K562 (cell line): ENCODE results near the gene CCDC47. TPM values are rescaled to one million over a fixed set of nuclear protein-coding genes. Genes with fewer than 3 reads are reported as not detected.
A peak's percentile ranks its signal among the peaks of the same experiment; 100 is the strongest.

Experiments
- ATAC-seq: fragments of 200-7000 bp; cut with Tn5 transposase; 3 replicates; pipeline ENCODE4 v1.9.1; 2020; ENCODE audit warnings: moderate library complexity
- BruUV-seq: library from RNA; stranded (reverse); fragments of 400-500 nt; replicated peaks from 2 replicates; lab custom pipeline; 2021; lab: Mats Ljungman, UMichigan
- CTCF ChIA-PET: fragments of 300-600 bp; formaldehyde crosslinking; extraction: SDS; loops from one replicate; lab custom pipeline; 2021; ENCODE audit warnings: low intra/inter-chr PET ratio; lab: Yijun Ruan, JAX
- POLR2A ChIA-PET: fragments of 300-600, 350-650 bp; sonication (Branson Sonifier 250); formaldehyde crosslinking; extraction: SDS; loops from one replicate; lab custom pipeline; 2021; ENCODE audit warnings: antibody characterized with exemption, inconsistent platforms; lab: Yijun Ruan, JAX
- DNase-seq, 4 experiments: peaks; one replicate each; pipeline versions ENCODE4 v3.0.0 to v3.0.0-alpha.2; 2011 to 2018; ENCODE audit warnings: low spot score in 3 of 4, mixed read lengths in 3 of 4; ENCODE audit errors: extremely low read depth in 1 of 4
- FAIRE-seq: peaks from 2 replicates; lab custom pipeline; 2011; peaks lifted over from hg19 to GRCh38; lab: Jason Lieb, UNC
- H2AFZ ChIP-seq: 2 replicates; pipeline ENCODE4 v1.6.0; 2011; ENCODE audit warnings: low read depth, low read length, control low read depth, inconsistent platforms
- H3K27ac ChIP-seq: fragments of 200-600 bp; 3 replicates; pipeline ENCODE4 v1.8.0; 2011; ENCODE audit warnings: low read depth, mild to moderate bottlenecking, control low read depth, inconsistent platforms, low read length, moderate library complexity, mixed read lengths; ENCODE audit errors: extremely low read depth
- H3K27me3 ChIP-seq, 2 experiments: fragments of 300-600 bp in 1 of 2; 2 replicates in 1 of 2; 3 replicates in 1 of 2; pipeline versions ENCODE4 v1.6.0 to v1.8.0; 2011; ENCODE audit warnings: inconsistent platforms in 2 of 2, low read length in 2 of 2, mild to moderate bottlenecking in 1 of 2, mixed read lengths in 1 of 2, moderate library complexity in 1 of 2; ENCODE audit not compliant: control insufficient read depth in 2 of 2, insufficient read depth in 2 of 2
- H3K36me3 ChIP-seq: fragments of 300-600 bp; 3 replicates; pipeline ENCODE4 v1.8.0; 2011; ENCODE audit warnings: mild to moderate bottlenecking, low read length, inconsistent platforms; ENCODE audit not compliant: control insufficient read depth, insufficient read depth
- H3K4me1 ChIP-seq, 2 experiments: fragments of 200-600 bp in 1 of 2; replicated peaks in 1 of 2; 2 replicates in 1 of 2; 3 replicates in 1 of 2; pipeline versions ENCODE4 v1.5.1 to v1.8.0; 2011; ENCODE audit warnings: inconsistent platforms in 2 of 2, low read length in 2 of 2, mild to moderate bottlenecking in 1 of 2, mixed read lengths in 1 of 2, moderate library complexity in 1 of 2; ENCODE audit not compliant: control insufficient read depth in 2 of 2, insufficient read depth in 2 of 2
- H3K4me2 ChIP-seq: 2 replicates; pipeline ENCODE4 v1.6.1; 2011; ENCODE audit warnings: low read length, control low read depth, inconsistent platforms, mixed read lengths; ENCODE audit not compliant: insufficient read depth
- H3K4me3 ChIP-seq: fragments of 200-600 bp; sonication (generic), shearing (Covaris generic); 2 replicates; pipeline ENCODE4 v1.5.1; 2016; ENCODE audit warnings: control low read depth, inconsistent platforms
- H3K79me2 ChIP-seq: fragments of 200-600 bp; 3 replicates; pipeline ENCODE4 v1.8.0; 2011; ENCODE audit warnings: low read length, inconsistent platforms; ENCODE audit not compliant: control insufficient read depth, insufficient read depth
- H3K9ac ChIP-seq, 2 experiments: 2 replicates each; pipeline versions ENCODE4 v1.6.0 to v1.6.1; 2011; ENCODE audit warnings: low read depth in 2 of 2, low read length in 2 of 2, control low read depth in 1 of 2, inconsistent platforms in 1 of 2, mild to moderate bottlenecking in 1 of 2, mixed read lengths in 1 of 2; ENCODE audit not compliant: insufficient read depth in 1 of 2
- H3K9me1 ChIP-seq: one replicate; pipeline ENCODE4 v1.6.0; 2011; ENCODE audit warnings: inconsistent platforms, mild to moderate bottlenecking, low read length, moderate library complexity; ENCODE audit not compliant: control insufficient read depth, insufficient read depth
- H3K9me3 ChIP-seq: replicated peaks from 2 replicates; pipeline ENCODE4 v1.5.1; 2011; ENCODE audit warnings: low read depth, low read length, inconsistent platforms; ENCODE audit not compliant: control insufficient read depth, insufficient read depth
- H4K20me1 ChIP-seq: replicated peaks from 2 replicates; pipeline ENCODE4 v1.6.1; 2011; ENCODE audit warnings: low read length, inconsistent platforms, mixed read lengths; ENCODE audit not compliant: control insufficient read depth, insufficient read depth
- CBFA2T3 ChIP-seq: fragments of 450-650 bp; IDR thresholded peaks from 2 replicates; pipeline ENCODE4 v1.6.1; 2017
- HMG20A ChIP-seq: fragments of 450-650 bp; formaldehyde crosslinking; conservative IDR thresholded peaks from 2 replicates; pipeline ENCODE4 v1.4.0; 2020; ENCODE audit warnings: mild to moderate bottlenecking, mixed read lengths
- KAT7 ChIP-seq: sonication (generic); formaldehyde crosslinking; IDR thresholded peaks from 2 replicates; pipeline ENCODE4 v1.8.0; 2022; ENCODE audit warnings: missing genetic modification reagents, mild to moderate bottlenecking, borderline replicate concordance
- PCBP1 ChIP-seq: fragments of 200-400 bp; formaldehyde crosslinking; IDR thresholded peaks from 2 replicates; pipeline ENCODE4 v1.6.1; 2018; ENCODE audit warnings: mild to moderate bottlenecking, low read depth, low read length; ENCODE audit not compliant: poor library complexity, severe bottlenecking
- SAFB2 ChIP-seq: fragments of 200-400 bp; formaldehyde crosslinking; IDR thresholded peaks from 2 replicates; pipeline ENCODE4 v1.6.1; 2018; ENCODE audit warnings: borderline replicate concordance, low read length, low read depth, moderate library complexity; ENCODE audit not compliant: severe bottlenecking
- SUPT5H ChIP-seq: fragments of 450-650 bp; IDR thresholded peaks from 2 replicates; pipeline ENCODE4 v1.6.1; 2016
- TRIM24 ChIP-seq, 2 experiments: fragments of 450-650 bp; IDR thresholded peaks; 2 replicates each; pipeline ENCODE4 v1.6.1; 2016
- U2AF2 ChIP-seq: fragments of 200-400 bp; formaldehyde crosslinking; optimal IDR thresholded peaks from 2 replicates; pipeline ENCODE3; 2017; ENCODE audit warnings: low read depth, mild to moderate bottlenecking, low read length
- ZNF134 ChIP-seq: fragments of 250-450 bp; sonication (Bioruptor Pico); conservative IDR thresholded peaks from 2 replicates; pipeline ENCODE4 v1.4.0; 2020
- ZNF354B ChIP-seq: fragments of 250-450 bp; sonication (Bioruptor Pico); IDR thresholded peaks from 2 replicates; pipeline ENCODE4 v1.4.0; 2020
- ZNF717 ChIP-seq: fragments of 250-450 bp; sonication (Bioruptor Pico); IDR thresholded peaks from 2 replicates; pipeline ENCODE4 v1.5.0; 2021
- ZNF76 ChIP-seq: fragments of 250-450 bp; sonication (Bioruptor Pico); IDR thresholded peaks from 2 replicates; pipeline ENCODE4 v1.4.0; 2020; ENCODE audit warnings: mild to moderate bottlenecking, moderate library complexity, borderline replicate concordance
- WGBS: fragments of 100-300 bp; shearing (Covaris generic); methylation state at CpG from one replicate; pipeline ENCODE4 v1.1.6; 2016; ENCODE audit warnings: low coverage, mixed read lengths; ENCODE audit not compliant: insufficient coverage; ENCODE audit errors: missing lambda C conversion rate; 5-methylcytosine and 5-hydroxymethylcytosine counted together
- in situ Hi-C: fragments of 300-500 bp; cut with MboI; formaldehyde crosslinking; loops from 4 replicates; pipeline ENCODE4 v1.15.0; 2018; ENCODE audit warnings: inconsistent platforms, mixed read lengths
- intact Hi-C: fragments of 100-400 bp; cut with micrococcal nuclease; formaldehyde crosslinking; loops from 2 replicates; pipeline ENCODE4 v1.14.2; 2022
- polyA plus RNA-seq, 8 experiments: library from polyadenylated mRNA; depleted of rRNA in 4 of 8; stranded (reverse) in 5 of 8; unstranded in 3 of 8; fragments of >200 nt; fragmentation: Nextera tagmentation in 2 of 8; fragmentation: Illumina TruSeq in 1 of 8; extraction: Ambion mirVana in 2 of 8; extraction: Trizol in 1 of 8; gene quantifications; 2 replicates each; pipeline versions ENCODE4 v1.2.1 to v1.2.3, GENCODE V29; 2011 to 2014; ENCODE audit warnings: inconsistent platforms in 1 of 8, missing spikeins in 1 of 8
- total RNA-seq, 7 experiments: library from RNA; depleted of rRNA in 6 of 7; stranded (reverse); fragments of >200 nt in 6 of 7; fragmentation: Illumina TruSeq in 2 of 7; extraction: Trizol in 2 of 7; gene quantifications; 2 replicates each; pipeline versions ENCODE4 v1.2.1 to v1.2.3, GENCODE V29; 2011 to 2021; ENCODE audit warnings: low replicate concordance in 1 of 7
- TF ChIP-seq, protein P1 (sequence below): fragments of 250-450 bp; sonication (Bioruptor Pico); IDR thresholded peaks from 2 replicates; pipeline ENCODE4 v1.9.0; 2021; ENCODE audit warnings: mild to moderate bottlenecking, inconsistent platforms
- TF ChIP-seq, protein P2 (sequence below): fragments of 250-450 bp; sonication (Bioruptor Pico); IDR thresholded peaks from 2 replicates; pipeline ENCODE4 v1.8.0; 2021; ENCODE audit warnings: borderline replicate concordance, mild to moderate bottlenecking, moderate library complexity; ENCODE audit not compliant: poor library complexity, severe bottlenecking

The CCDC47 gene
- total and polyA plus RNA-seq, 9 of the 15 experiments (the other 6 are each of a cell fraction or from before 2014, with no cell fraction given), result 15.5 to 162 (median 122) TPM

DNA sequence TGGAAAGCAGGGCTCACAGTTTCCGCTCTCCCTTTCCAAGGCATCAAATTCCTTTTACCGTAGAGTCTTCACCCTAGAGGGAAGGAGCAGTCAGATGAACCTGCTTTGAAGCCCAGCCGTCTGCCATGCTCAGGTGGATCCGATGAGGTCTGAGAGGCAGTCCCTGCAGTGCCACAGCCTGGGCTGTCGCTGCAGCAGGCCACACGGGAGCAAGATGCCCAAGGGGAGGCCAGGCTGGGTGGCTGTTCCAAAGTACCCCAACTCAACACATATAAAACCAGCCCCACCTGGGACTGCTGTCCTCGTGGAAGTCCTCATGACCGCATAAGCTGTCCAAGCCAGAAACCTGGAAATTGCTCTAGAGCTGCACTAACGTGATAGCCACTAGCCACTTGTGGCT lies 68.6 kb downstream of the CCDC47 start:
- H3K27ac ChIP-seq, result no peak overlapping the region
- H2AFZ ChIP-seq, result no peak overlapping the region
- intact Hi-C loops (no loop called here), in situ Hi-C loops (no loop called here)
- TF ChIP-seq, protein P1, sequence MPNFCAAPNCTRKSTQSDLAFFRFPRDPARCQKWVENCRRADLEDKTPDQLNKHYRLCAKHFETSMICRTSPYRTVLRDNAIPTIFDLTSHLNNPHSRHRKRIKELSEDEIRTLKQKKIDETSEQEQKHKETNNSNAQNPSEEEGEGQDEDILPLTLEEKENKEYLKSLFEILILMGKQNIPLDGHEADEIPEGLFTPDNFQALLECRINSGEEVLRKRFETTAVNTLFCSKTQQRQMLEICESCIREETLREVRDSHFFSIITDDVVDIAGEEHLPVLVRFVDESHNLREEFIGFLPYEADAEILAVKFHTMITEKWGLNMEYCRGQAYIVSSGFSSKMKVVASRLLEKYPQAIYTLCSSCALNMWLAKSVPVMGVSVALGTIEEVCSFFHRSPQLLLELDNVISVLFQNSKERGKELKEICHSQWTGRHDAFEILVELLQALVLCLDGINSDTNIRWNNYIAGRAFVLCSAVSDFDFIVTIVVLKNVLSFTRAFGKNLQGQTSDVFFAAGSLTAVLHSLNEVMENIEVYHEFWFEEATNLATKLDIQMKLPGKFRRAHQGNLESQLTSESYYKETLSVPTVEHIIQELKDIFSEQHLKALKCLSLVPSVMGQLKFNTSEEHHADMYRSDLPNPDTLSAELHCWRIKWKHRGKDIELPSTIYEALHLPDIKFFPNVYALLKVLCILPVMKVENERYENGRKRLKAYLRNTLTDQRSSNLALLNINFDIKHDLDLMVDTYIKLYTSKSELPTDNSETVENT (CRISPR knock-in tag), result no peak
- no peak for TF ChIP-seq KAT7 (CRISPR knock-in tag)
- no peak for TF ChIP-seq SUPT5H
- no peak for TF ChIP-seq U2AF2
- TF ChIP-seq, protein P2, sequence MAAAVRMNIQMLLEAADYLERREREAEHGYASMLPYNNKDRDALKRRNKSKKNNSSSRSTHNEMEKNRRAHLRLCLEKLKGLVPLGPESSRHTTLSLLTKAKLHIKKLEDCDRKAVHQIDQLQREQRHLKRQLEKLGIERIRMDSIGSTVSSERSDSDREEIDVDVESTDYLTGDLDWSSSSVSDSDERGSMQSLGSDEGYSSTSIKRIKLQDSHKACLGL (CRISPR knock-in tag), result no peak
- TF ChIP-seq PCBP1, result no peak
- TF ChIP-seq TRIM24 (IDR thresholded peaks at IDR 0.05), result no peak
- no peak for TF ChIP-seq SAFB2
- no peak for TF ChIP-seq ZNF354B
- TF ChIP-seq ZNF134 (CRISPR knock-in tag), result no peak
- no peak for TF ChIP-seq ZNF76
- TF ChIP-seq HMG20A (CRISPR knock-in tag), result no peak
- TF ChIP-seq CBFA2T3, result no peak
- no peak for TF ChIP-seq ZNF717 (CRISPR knock-in tag)
- H3K4me3 ChIP-seq, result no peak overlapping the region
- no peaks in the 10 kb centered on the region for H4K20me1 ChIP-seq
- DNase-seq (no peak), FAIRE-seq (no peak), ATAC-seq (no peak)
- H3K9me3 ChIP-seq, result no peaks in the 10 kb centered on the region
- H3K27me3 ChIP-seq, result no peaks in the 10 kb centered on the region
- peaks cover 21% of the 10 kb centered on the region; the same call in 2 of the 3 replicates for H3K36me3 ChIP-seq
- CTCF ChIA-PET, result no interaction called here
- BruUV-seq, result no TSS peak
- H3K4me1 ChIP-seq, result peaks cover 0 to 17% of the 10 kb centered on the region in 2 experiments; a peak in 2 of 5 replicates
- H3K9me1 ChIP-seq, result no peaks in the 10 kb centered on the region
- no peaks in the 10 kb centered on the region for H3K79me2 ChIP-seq
- 65% methylated on average over 9 of the region's 9 CpGs for WGBS
- H3K9ac ChIP-seq, result 0 out of 4 replicates have a peak overlapping the region, but pooled peaks of 1 of the 2 experiments have one; percentile 35
- H3K4me2 ChIP-seq, result no peak overlapping the region
- POLR2A ChIA-PET, result no interaction called here
